Natural killer cell treated with Interleukin-12 subunit alpha and Interleukin-12 subunit beta and Interleukin-15 and Interleukin-18, amount 100 ng/mL, for 72 hours (primary cell): ENCODE data around the gene PRSS3. TPM values are rescaled to one million over a fixed set of nuclear protein-coding genes. Genes with fewer than 3 reads are reported as not detected.
"Not testable (repeated sequence)": the region's sequence is repeated elsewhere in the genome, so short reads cannot be mapped to it uniquely, and the experiment has no call there.

Experiments used
- ATAC-seq, 2 donors: fragments of 150-1000 bp; cut with Tn5 transposase in 1 of 2; sonication (Bioruptor Pico), chemical (Tn5 transposase) in 1 of 2; 2 replicates each; pipeline ENCODE4 v1.10.0; 2021
- DNase-seq: peaks from one replicate; pipeline ENCODE4 v3.0.0; 2022; ENCODE audit warnings: low spot score
- H3K27ac Mint-ChIP-seq, 2 donors: 1 replicate in 1 of 2; 2 replicates in 1 of 2; pipeline ENCODE4 v1.8.0; 2022; ENCODE audit warnings: mixed read lengths in 2 of 2, mild to moderate bottlenecking in 1 of 2, moderate library complexity in 1 of 2
- H3K27me3 Mint-ChIP-seq, 2 donors: 1 replicate in 1 of 2; 2 replicates in 1 of 2; pipeline ENCODE4 v1.8.0; 2022; ENCODE audit warnings: mixed read lengths in 2 of 2
- H3K36me3 Mint-ChIP-seq: one replicate; pipeline ENCODE4 v1.8.0; 2022; ENCODE audit warnings: mixed read lengths
- H3K4me1 Mint-ChIP-seq, 2 donors: 1 replicate in 1 of 2; 2 replicates in 1 of 2; pipeline ENCODE4 v1.8.0; 2022; ENCODE audit warnings: low read depth in 2 of 2, mixed read lengths in 2 of 2, mild to moderate bottlenecking in 1 of 2
- H3K4me3 Mint-ChIP-seq: one replicate; pipeline ENCODE4 v1.8.0; 2022; ENCODE audit warnings: mixed read lengths
- H3K9me3 Mint-ChIP-seq: 2 replicates; pipeline ENCODE4 v1.8.0; 2022; ENCODE audit warnings: mixed read lengths
- total RNA-seq, 2 donors: library from RNA; stranded (reverse); gene quantifications; one replicate each; pipeline ENCODE4 v1.2.3, GENCODE V29; 2022

Gene PRSS3
- total RNA-seq, 2 donors from 2014 or later: 1.3 TPM; not detected in 1

- no peak for ATAC-seq
- no peak for DNase-seq
- Mint-ChIP-seq H3K4me1 (no peaks in the 10 kb centered on the region), H3K4me3 (no peak overlapping the region), H3K9me3 (no peaks in the 10 kb centered on the region), H3K36me3 (no peaks in the 10 kb centered on the region), H3K27ac (no peak overlapping the region), H3K27me3 (peaks cover 30 to 52% of the 10 kb centered on the region in 2 donors)
Observed at GRCh38 chr9:33795819-33796218, 458 bp downstream of the PRSS3 start.

GRCh38 chr9:33796679-33797078 is 1.3 kb downstream of the PRSS3 start:
- not testable (repeated sequence) for DNase-seq, H3K27ac Mint-ChIP-seq, ATAC-seq, H3K36me3 Mint-ChIP-seq, H3K4me3 Mint-ChIP-seq, H3K9me3 Mint-ChIP-seq, H3K4me1 Mint-ChIP-seq
- peaks cover 31 to 50% of the 10 kb centered on the region in 2 donors for H3K27me3 Mint-ChIP-seq

GRCh38 chr9:33797837-33798236 is 2.5 kb downstream of the PRSS3 start:
- DNase-seq (no peak), ATAC-seq (no peak)
- Mint-ChIP-seq H3K4me1 (no peaks in the 10 kb centered on the region), H3K9me3 (peaks cover 2% of the 10 kb centered on the region), H3K4me3 (no peak overlapping the region), H3K27ac (no peak overlapping the region), H3K27me3 (peaks cover 28 to 48% of the 10 kb centered on the region in 2 donors), H3K36me3 (no peaks in the 10 kb centered on the region)

GRCh38 chr9:33798545-33798944 is 3.2 kb downstream of the PRSS3 start:
- ATAC-seq: no peak
- H3K36me3 Mint-ChIP-seq: no peaks in the 10 kb centered on the region
- peaks cover 2% of the 10 kb centered on the region for H3K9me3 Mint-ChIP-seq
- no peak overlapping the region for H3K4me3 Mint-ChIP-seq
- peaks cover 28 to 48% of the 10 kb centered on the region in 2 donors for H3K27me3 Mint-ChIP-seq
- H3K4me1 Mint-ChIP-seq: no peaks in the 10 kb centered on the region
- DNase-seq: no peak
- H3K27ac Mint-ChIP-seq: no peak overlapping the region

- ATAC-seq (no peak), DNase-seq (no peak)
- peaks cover 22 to 46% of the 10 kb centered on the region in 2 donors for H3K27me3 Mint-ChIP-seq
Observed at GRCh38 chr9:33799928-33800704, 4.8 kb downstream of the PRSS3 start.

GRCh38 chr9:33800886-33801285 is 5.5 kb downstream of the PRSS3 start:
- no peak for ATAC-seq
- Mint-ChIP-seq H3K27ac (no peak overlapping the region), H3K36me3 (no peaks in the 10 kb centered on the region), H3K27me3 (peaks cover 20 to 38% of the 10 kb centered on the region in 2 donors), H3K9me3 (peaks cover 2% of the 10 kb centered on the region), H3K4me3 (no peak overlapping the region), H3K4me1 (no peaks in the 10 kb centered on the region)
- DNase-seq: no peak

More at GRCh38 chr9:33799928-33800704, 4.8 kb downstream of the PRSS3 start:
- Mint-ChIP-seq H3K4me3 (no peak overlapping the region), H3K4me1 (no peaks in the 10 kb centered on the region), H3K36me3 (no peaks in the 10 kb centered on the region), H3K9me3 (peaks cover 2% of the 10 kb centered on the region), H3K27ac (no peak overlapping the region)

- peaks cover 20 to 32% of the 10 kb centered on the region in 2 donors for H3K27me3 Mint-ChIP-seq
- H3K4me1 Mint-ChIP-seq, H3K4me3 Mint-ChIP-seq, ATAC-seq, H3K27ac Mint-ChIP-seq, H3K36me3 Mint-ChIP-seq, H3K9me3 Mint-ChIP-seq, DNase-seq: not testable (repeated sequence)
Observed at GRCh38 chr9:33801943-33802500, 6.7 kb downstream of the PRSS3 start.

- H3K27me3 Mint-ChIP-seq: peaks cover 10 to 20% of the 10 kb centered on the region in 2 donors
- not testable (repeated sequence) for H3K27ac Mint-ChIP-seq, H3K4me3 Mint-ChIP-seq, H3K4me1 Mint-ChIP-seq, H3K36me3 Mint-ChIP-seq, ATAC-seq, DNase-seq, H3K9me3 Mint-ChIP-seq
Observed at GRCh38 chr9:33804196-33804595, 8.8 kb downstream of the PRSS3 start.

- not testable (repeated sequence) for DNase-seq, ATAC-seq, H3K4me3 Mint-ChIP-seq, H3K36me3 Mint-ChIP-seq, H3K27ac Mint-ChIP-seq, H3K4me1 Mint-ChIP-seq, H3K9me3 Mint-ChIP-seq
- H3K27me3 Mint-ChIP-seq: peaks cover 2 to 18% of the 10 kb centered on the region in 2 donors
Observed at GRCh38 chr9:33807156-33807555, 11.8 kb downstream of the PRSS3 start.

- DNase-seq, ATAC-seq, H3K36me3 Mint-ChIP-seq, H3K4me3 Mint-ChIP-seq, H3K9me3 Mint-ChIP-seq, H3K27ac Mint-ChIP-seq, H3K4me1 Mint-ChIP-seq: not testable (repeated sequence)
- H3K27me3 Mint-ChIP-seq: peaks cover 2 to 17% of the 10 kb centered on the region in 2 donors
Observed at GRCh38 chr9:33808979-33809322, 13.6 kb downstream of the PRSS3 start.

GRCh38 chr9:33809506-33809905 is 14.1 kb downstream of the PRSS3 start:
- DNase-seq: no peak
- Mint-ChIP-seq H3K4me1 (peaks cover 8 to 10% of the 10 kb centered on the region in 2 donors), H3K27ac (no peak overlapping the region), H3K9me3 (no peaks in the 10 kb centered on the region), H3K36me3 (no peaks in the 10 kb centered on the region), H3K4me3 (no peak overlapping the region), H3K27me3 (peaks cover 2 to 15% of the 10 kb centered on the region in 2 donors)
- ATAC-seq: no peak

- ATAC-seq (no peak), DNase-seq (no peak)
- Mint-ChIP-seq H3K4me1 (peaks cover 32 to 37% of the 10 kb centered on the region in 2 donors), H3K27ac (peak overlapping the region; percentile 75 to 88), H3K9me3 (no peaks in the 10 kb centered on the region), H3K27me3 (peaks cover 0 to 5% of the 10 kb centered on the region in 2 donors), H3K4me3 (peak overlapping the region; percentile 8), H3K36me3 (peaks cover 7% of the 10 kb centered on the region)
Observed at GRCh38 chr9:33813712-33814641, 18.6 kb downstream of the PRSS3 start.

GRCh38 chr9:33815781-33816180 is 20.4 kb downstream of the PRSS3 start:
- H3K4me1 Mint-ChIP-seq: peaks cover 41 to 49% of the 10 kb centered on the region in 2 donors
- DNase-seq (no peak), ATAC-seq (no peak)
- peaks cover 7% of the 10 kb centered on the region for H3K36me3 Mint-ChIP-seq
- no peaks in the 10 kb centered on the region for H3K27me3 Mint-ChIP-seq
- H3K9me3 Mint-ChIP-seq: no peaks in the 10 kb centered on the region
- H3K4me3 Mint-ChIP-seq: peak overlapping the region; percentile 87
- H3K27ac Mint-ChIP-seq: peak overlapping the region; percentile 88 to 89
